ENCODE data around the gene APOL2.
A peak's percentile ranks its signal among the peaks of the same experiment; 100 is the strongest.
"Not testable (repeated sequence)": the region's sequence is repeated elsewhere in the genome, so short reads cannot be mapped to it uniquely, and the experiment has no call there.

APOL2 gene

DNA sequence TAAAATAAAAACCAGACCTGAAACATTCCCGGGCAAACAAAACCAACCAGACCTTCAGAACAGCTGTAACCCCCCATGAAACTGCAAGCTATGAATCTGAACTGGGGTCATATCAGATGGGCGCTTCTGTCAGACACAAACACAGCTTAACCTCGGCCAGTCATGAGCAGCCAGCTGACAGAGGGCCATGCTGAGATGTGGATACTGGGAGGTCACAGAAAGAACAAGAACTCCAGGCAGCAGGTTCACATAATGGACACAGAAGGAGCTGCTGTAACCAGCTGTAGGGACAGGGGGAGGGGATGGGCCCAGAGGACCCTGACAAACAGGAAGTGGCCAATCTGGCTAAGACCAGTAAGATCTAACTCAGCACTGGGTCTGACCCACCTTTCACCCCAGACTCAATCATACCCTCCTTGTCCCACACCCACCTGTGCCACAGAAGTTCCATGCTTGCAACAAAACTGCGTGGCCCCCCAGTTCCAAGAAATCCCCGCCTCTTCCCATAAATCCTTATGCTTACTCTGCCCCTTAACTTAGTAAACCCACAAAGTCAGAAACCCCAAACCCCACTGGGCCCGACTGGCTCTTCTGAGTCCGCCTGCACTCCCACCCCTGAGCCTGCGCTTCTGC is 41.7 kb downstream of the APOL2 start:
- Mint-ChIP-seq H3K4me1 (ENCODE audit: low read depth) (peaks cover 16% of the 10 kb centered on the region), H3K36me3 (ENCODE audit: low read depth) (no peaks in the 10 kb centered on the region), H3K9me3 (no peaks in the 10 kb centered on the region), H3K27me3 (ENCODE audit: low read depth) (no peaks in the 10 kb centered on the region), H3K27ac (peak overlapping the region; percentile 55), H3K4me3 (peak overlapping the region; percentile 39)
- no peak for DNase-seq (ENCODE audit: low spot score)

DNA sequence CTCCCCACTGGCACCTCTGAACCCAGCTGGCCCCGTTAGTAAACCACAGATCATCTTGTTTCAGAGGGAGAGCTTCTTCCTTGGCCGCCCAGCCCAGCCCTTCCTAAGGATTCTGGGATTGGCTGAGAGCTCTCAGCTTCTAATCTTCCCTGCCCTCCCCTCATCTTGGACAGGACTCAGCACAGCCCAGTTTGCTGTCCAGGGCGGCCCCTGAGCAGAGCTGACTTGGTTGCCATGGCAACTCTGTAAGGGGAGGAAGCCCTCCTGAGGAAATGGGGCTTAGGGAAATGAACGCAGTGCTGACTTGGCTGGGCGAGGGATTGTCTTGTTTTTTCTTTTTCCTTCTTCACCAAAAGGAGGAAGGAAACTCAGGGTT is 42.3 kb downstream of the APOL2 start:
- Mint-ChIP-seq H3K27ac (peak overlapping the region; percentile 33), H3K4me1 (ENCODE audit: low read depth) (peaks cover 16% of the 10 kb centered on the region), H3K27me3 (ENCODE audit: low read depth) (no peaks in the 10 kb centered on the region), H3K36me3 (ENCODE audit: low read depth) (no peaks in the 10 kb centered on the region), H3K4me3 (no peak overlapping the region), H3K9me3 (no peaks in the 10 kb centered on the region)
- DNase-seq (ENCODE audit: low spot score) = no peak

DNA sequence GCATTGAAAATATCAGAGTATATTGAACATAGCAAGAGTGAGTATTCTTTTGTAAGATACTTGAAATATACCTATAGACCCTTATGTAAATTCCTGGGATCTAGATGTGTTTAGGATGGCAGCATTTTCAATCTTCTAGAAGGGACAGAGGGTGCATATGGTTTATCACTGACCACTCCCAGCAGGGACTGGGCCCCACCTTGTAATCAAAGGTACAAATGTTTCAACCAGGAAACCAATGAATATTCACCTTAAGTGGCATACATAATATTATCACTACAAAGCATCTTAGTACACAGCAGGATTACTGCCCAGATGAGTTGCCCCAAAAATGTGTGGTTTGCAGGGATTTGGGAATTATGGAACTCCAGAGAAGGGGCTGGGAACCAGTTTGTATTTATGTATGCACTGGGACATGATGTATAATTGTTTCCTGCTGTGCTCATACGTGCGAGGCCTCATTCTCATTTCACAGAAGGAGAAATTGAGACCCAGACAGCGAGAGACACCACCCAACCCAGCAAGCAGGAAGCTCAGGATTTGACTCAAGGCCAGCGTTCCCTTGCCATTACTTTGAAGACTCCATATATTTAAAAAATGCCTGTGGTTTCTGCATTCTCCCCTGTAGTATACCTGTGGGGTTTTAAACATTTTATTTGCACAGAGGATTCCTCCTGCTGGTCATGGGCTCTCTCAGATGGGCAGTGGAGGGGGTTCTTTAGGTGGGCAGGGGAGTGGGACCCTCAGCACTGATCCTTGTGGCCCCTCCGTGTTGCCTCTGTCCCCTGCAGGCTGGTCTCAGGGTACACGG is 42.9 kb downstream of the APOL2 start:
- H3K9me3 Mint-ChIP-seq = no peaks in the 10 kb centered on the region

DNA sequence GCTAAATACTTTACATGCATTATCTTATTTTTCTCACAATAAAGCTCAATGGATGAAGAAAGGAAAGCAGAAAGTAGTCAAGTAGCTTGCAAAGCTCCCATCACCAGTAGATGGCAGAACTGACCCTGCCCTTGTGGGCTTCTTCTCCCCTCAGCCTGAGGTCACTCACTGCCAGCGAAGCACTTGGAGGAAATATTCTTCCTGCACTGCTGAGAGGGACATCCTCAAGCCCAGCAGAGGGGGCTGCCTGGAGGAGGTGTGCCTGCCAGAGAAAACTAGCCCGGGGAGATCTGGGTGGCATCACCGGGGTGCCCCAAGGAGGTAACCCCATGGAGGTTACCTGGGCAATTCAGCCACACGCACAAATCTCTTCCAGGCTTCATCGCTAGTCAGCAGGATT is 44.4 kb downstream of the APOL2 start:
- Mint-ChIP-seq H3K36me3 (ENCODE audit: low read depth) (no peaks in the 10 kb centered on the region), H3K4me3 (no peak overlapping the region), H3K27ac (no peak overlapping the region), H3K4me1 (ENCODE audit: low read depth) (peaks cover 16% of the 10 kb centered on the region), H3K27me3 (ENCODE audit: low read depth) (peaks cover 2% of the 10 kb centered on the region), H3K9me3 (no peaks in the 10 kb centered on the region)
- peak; percentile 25 for DNase-seq (ENCODE audit: low spot score)

More for the DNA sequence above, 42.9 kb downstream of the APOL2 start:
- no peak overlapping the region for H3K4me3 Mint-ChIP-seq
- DNase-seq (ENCODE audit: low spot score) = no peak
- H3K27ac Mint-ChIP-seq = no peak overlapping the region
- peaks cover 16% of the 10 kb centered on the region for H3K4me1 Mint-ChIP-seq (ENCODE audit: low read depth)
- no peaks in the 10 kb centered on the region for H3K36me3 Mint-ChIP-seq (ENCODE audit: low read depth)
- no peaks in the 10 kb centered on the region for H3K27me3 Mint-ChIP-seq (ENCODE audit: low read depth)

DNA sequence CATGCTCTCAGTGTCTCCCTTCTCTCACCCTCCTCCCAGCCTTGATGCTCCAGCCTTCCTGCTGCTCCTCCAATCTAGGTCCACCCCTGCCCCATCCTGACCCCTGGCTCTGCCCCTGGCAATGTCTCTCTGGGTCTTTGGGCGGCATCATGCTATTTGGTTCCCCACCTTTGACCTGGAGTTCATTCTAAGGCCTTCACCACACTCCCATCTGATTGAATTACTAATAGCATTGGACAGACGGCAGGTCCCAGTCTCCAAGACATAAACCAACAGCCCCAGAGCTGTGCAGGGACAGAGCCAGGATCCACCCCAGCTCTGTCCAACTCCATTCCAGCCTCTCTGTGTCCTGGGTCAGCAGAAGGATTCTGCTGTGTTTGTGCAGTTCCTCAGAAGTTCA is 44.9 kb downstream of the APOL2 start:
- no peaks in the 10 kb centered on the region for H3K36me3 Mint-ChIP-seq (ENCODE audit: low read depth)
- H3K4me1 Mint-ChIP-seq (ENCODE audit: low read depth) = peaks cover 16% of the 10 kb centered on the region
- H3K27me3 Mint-ChIP-seq (ENCODE audit: low read depth) = peaks cover 2% of the 10 kb centered on the region
- H3K9me3 Mint-ChIP-seq = no peaks in the 10 kb centered on the region
- DNase-seq (ENCODE audit: low spot score) = no peak
- H3K27ac Mint-ChIP-seq = no peak overlapping the region
- no peak overlapping the region for H3K4me3 Mint-ChIP-seq

DNA sequence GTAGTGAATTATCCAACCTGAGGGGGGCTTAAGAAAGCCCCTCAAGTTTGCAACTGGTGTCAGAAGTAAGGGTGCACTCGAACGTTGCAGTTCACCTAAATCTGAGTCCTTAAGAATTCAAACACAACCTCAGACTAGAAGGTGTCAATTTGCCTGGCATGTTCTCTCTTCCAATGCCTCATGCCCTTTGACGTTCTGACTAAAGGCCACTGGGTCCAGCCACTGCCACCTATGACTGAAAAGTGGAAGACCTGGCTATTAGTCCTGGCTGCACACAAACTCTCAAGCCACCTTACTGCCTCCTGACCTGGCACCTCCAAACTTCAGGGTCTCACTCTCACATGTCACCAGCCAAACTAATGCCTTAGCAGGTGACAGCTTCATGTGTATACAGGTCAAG is 45.8 kb downstream of the APOL2 start:
- DNase-seq (ENCODE audit: low spot score) = no peak
- Mint-ChIP-seq H3K27me3 (ENCODE audit: low read depth) (peaks cover 2% of the 10 kb centered on the region), H3K36me3 (ENCODE audit: low read depth) (no peaks in the 10 kb centered on the region), H3K4me3 (no peak overlapping the region), H3K27ac (no peak overlapping the region), H3K4me1 (ENCODE audit: low read depth) (peaks cover 16% of the 10 kb centered on the region), H3K9me3 (no peaks in the 10 kb centered on the region)

DNA sequence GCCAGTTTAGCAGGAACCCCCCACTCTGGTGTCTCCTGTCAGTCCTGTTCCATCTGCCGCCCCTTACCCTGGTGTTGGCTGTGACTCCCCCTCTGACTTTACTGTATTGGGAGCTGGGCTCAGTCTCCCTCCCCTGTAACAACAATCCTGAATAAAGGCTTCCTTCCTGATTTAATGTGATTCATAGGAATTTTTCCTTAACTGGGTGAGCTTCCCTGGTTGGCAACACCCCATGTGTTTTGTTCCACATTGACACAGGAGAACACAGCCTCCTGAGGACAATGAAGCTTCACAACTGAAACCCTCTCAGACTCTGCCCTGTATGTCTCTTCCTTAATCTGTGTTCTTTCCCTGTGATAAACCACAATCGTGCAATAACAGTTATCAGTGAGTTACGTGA is 46.2 kb downstream of the APOL2 start:
- Mint-ChIP-seq H3K27ac (no peak overlapping the region), H3K27me3 (ENCODE audit: low read depth) (peaks cover 2% of the 10 kb centered on the region), H3K4me1 (ENCODE audit: low read depth) (peaks cover 12% of the 10 kb centered on the region), H3K9me3 (no peaks in the 10 kb centered on the region), H3K4me3 (no peak overlapping the region), H3K36me3 (ENCODE audit: low read depth) (no peaks in the 10 kb centered on the region)
- DNase-seq (ENCODE audit: low spot score) = no peak

DNA sequence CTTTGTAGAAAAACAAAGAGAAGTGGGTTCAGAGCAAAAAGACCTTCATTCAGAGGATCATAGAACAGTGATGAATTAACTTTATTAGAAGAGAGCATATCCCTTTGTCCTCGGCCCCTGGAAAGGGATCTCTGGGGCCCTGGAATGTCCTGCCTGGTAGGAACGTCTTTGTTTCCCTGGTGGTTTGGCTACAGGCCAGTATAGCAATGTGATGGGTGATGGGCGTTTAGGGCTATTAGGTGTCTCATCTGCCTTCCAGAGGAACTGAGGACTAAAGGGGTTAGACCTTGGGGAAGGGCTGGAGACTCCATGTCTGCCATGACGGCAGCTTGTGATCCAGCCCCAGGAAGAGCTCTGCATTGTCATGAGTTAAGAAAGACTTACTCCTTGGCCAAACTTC is 46.8 kb downstream of the APOL2 start:
- peaks cover 6% of the 10 kb centered on the region for H3K4me1 Mint-ChIP-seq (ENCODE audit: low read depth)
- H3K36me3 Mint-ChIP-seq (ENCODE audit: low read depth) = no peaks in the 10 kb centered on the region
- H3K27me3 Mint-ChIP-seq (ENCODE audit: low read depth) = peaks cover 2% of the 10 kb centered on the region
- no peak overlapping the region for H3K4me3 Mint-ChIP-seq
- no peak for DNase-seq (ENCODE audit: low spot score)
- H3K27ac Mint-ChIP-seq = no peak overlapping the region
- no peaks in the 10 kb centered on the region for H3K9me3 Mint-ChIP-seq

DNA sequence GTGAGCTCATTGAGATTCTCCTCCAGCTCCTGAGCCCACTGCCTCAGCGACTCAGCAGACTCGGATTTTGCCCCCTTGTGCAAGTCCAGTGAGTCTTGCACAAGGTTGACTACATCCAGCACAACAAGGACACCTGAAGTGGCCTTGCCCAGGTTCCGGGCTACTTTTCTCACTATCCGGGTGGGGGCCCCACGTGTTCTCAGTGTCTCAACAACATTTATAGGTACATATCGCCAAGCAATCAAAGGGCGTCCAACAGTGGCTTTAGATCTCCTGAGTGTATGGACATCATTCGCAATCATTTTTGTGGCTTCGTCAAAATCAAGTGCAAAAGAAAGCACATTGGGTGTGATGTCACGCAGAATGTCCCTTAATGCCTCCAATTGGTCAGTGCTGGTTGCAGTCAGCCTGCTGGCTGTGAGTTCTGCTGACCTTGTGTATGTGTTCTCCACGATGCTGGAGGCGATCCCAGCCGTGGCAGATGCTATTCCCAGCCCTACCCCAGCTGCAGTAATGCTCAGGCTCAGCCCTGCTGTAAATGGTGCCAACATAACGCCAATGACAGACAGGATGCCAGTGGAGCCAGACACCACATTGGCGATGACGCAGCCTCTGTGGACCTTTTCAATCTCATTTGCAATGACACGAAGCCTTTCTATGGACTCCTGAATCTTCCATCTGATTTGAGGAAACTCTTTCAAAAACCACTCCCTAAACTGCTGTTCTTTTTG is 48.1 kb downstream of the APOL2 start:
- Mint-ChIP-seq H3K4me3 (no peak overlapping the region), H3K4me1 (ENCODE audit: low read depth) (no peaks in the 10 kb centered on the region), H3K27ac (no peak overlapping the region), H3K9me3 (no peaks in the 10 kb centered on the region), H3K27me3 (ENCODE audit: low read depth) (peaks cover 2% of the 10 kb centered on the region), H3K36me3 (ENCODE audit: low read depth) (no peaks in the 10 kb centered on the region)
- no peak for DNase-seq (ENCODE audit: low spot score)

DNA sequence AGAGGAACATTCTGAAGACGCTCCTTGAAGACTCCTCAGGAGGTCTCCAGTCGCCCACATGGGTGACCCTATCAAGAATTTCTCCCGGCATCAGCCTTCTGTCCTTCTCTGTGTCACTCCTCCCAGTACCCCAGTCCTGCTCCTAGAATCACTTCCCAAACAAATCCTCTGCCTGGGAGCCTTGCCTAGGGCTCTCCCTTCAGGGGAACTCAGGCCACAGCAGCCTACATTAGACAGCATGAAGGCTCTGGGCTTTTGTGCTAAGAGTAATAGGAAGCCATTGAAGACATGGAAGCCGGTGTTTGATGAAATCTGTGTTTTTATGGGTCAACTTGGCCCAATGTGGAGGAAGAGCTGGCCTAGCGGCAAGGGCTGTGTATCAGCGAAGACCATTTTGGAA is 51.5 kb downstream of the APOL2 start:
- H3K4me1 Mint-ChIP-seq (ENCODE audit: low read depth); H3K36me3 Mint-ChIP-seq (ENCODE audit: low read depth); H3K27me3 Mint-ChIP-seq (ENCODE audit: low read depth); H3K9me3 Mint-ChIP-seq; H3K4me3 Mint-ChIP-seq; DNase-seq (ENCODE audit: low spot score); H3K27ac Mint-ChIP-seq: not testable (repeated sequence)

DNA sequence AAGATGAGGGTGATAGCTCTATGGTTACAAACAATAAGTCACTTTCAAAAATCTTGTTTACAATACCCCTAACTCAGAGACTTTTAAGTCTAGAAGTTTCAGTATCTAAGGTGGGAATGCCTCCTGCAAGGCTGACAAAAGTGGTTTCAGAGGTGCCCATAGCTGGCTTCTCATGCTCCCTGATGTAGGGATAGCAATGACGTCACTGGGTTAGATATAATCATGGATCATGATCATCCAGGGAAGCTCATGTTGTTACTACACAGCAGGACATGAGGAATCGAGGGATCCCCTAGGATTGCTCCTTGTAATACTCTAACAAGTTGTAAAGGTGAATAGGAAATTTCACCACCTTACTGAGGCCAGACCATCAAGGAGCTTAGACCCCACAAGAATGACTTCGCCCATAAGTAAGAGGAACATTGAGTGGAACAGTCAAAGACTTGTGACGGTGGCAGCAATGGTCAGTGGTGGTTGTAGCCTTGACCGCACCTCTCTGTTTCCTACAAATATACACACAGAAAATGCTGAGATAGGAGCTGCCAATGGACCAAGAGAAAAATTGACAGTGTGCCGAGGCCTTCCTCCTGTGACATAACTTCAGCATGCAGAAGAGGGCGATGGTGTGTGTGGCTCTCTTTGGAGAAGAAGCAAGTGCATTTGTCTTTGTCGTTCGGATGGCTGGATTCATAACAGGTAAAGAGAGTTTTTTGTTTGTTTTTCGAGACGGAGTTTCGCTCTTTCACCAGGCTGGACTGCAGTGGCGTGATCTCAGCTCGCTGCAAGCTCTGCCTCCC is 53.3 kb downstream of the APOL2 start:
- peaks cover 4% of the 10 kb centered on the region for H3K27me3 Mint-ChIP-seq (ENCODE audit: low read depth)
- no peak for DNase-seq (ENCODE audit: low spot score)
- H3K36me3 Mint-ChIP-seq (ENCODE audit: low read depth) = no peaks in the 10 kb centered on the region
- no peaks in the 10 kb centered on the region for H3K9me3 Mint-ChIP-seq
- no peak overlapping the region for H3K4me3 Mint-ChIP-seq
- no peaks in the 10 kb centered on the region for H3K4me1 Mint-ChIP-seq (ENCODE audit: low read depth)
- H3K27ac Mint-ChIP-seq = no peak overlapping the region

DNA sequence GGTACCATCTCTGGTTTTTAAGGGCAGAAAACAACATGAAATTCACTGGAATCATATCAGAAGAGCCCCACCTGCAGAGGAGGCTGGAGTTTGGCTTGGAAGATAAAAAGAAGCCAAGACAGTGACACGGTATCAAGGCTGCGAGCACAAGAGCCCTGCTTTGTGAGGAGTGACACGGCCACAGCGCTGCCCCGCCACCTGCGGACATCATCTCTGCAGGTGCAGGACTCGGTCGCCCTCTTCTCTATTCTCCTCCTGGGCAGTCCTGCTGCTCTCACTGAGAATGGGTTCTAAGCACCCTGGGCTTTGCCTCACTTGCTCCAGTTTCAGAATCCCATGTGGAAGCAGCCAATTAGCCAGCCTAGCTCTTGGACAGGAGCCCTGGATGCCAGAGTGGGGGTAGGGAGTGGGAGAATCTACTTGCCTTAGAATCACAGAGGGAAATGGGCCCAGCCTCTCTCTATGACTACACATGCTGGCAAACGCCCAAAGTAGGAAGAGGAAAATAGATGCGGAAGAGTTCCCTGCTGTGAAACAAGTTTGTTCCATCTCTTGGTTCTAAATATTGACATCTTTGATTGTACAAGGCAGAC is 54.8 kb downstream of the APOL2 start:
- DNase-seq (ENCODE audit: low spot score) = no peak
- no peak overlapping the region for H3K27ac Mint-ChIP-seq
- peaks cover 3% of the 10 kb centered on the region for H3K27me3 Mint-ChIP-seq (ENCODE audit: low read depth)
- H3K4me3 Mint-ChIP-seq = no peak overlapping the region
- no peaks in the 10 kb centered on the region for H3K36me3 Mint-ChIP-seq (ENCODE audit: low read depth)
- H3K4me1 Mint-ChIP-seq (ENCODE audit: low read depth) = peaks cover 2% of the 10 kb centered on the region
- H3K9me3 Mint-ChIP-seq = no peaks in the 10 kb centered on the region

DNA sequence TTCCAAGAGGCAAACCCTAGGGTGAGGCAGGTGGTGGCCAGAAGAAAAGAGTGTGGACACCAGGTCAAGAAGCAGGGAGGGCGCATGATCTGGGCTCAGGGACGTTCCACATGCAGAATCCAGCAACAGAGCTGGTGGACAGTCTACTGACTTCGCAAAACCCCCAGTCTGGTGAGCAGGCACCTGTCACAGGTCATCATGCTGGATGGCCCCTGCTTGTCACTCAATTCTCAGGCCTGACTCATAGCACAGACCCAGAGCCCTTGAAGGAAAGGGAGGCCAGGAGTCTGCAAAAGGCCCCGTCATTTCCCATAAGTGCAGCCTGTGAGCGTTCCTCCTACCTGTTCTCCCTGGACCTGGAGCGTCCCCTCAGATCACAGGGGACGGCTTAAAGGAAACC is 55.9 kb downstream of the APOL2 start:
- Mint-ChIP-seq H3K36me3 (ENCODE audit: low read depth) (no peaks in the 10 kb centered on the region), H3K27ac (no peak overlapping the region), H3K27me3 (ENCODE audit: low read depth) (peaks cover 3% of the 10 kb centered on the region), H3K4me1 (ENCODE audit: low read depth) (peaks cover 2% of the 10 kb centered on the region), H3K4me3 (no peak overlapping the region), H3K9me3 (no peaks in the 10 kb centered on the region)
- no peak for DNase-seq (ENCODE audit: low spot score)

Measured in T-helper 2 cell treated with Interferon-gamma antibody and Interleukin-4, amounts not matched to agents 5 μg/mL and 100 μg/mL, for 36 hours (primary cell).